Right atrium auricular region (tissue), 2 donors: ENCODE measurements around the gene SLC12A6. TPM values are rescaled to one million over a fixed set of nuclear protein-coding genes. Genes with fewer than 3 reads are reported as not detected.

ENCODE experiments used
- DNase-seq: peaks from one replicate; pipeline ENCODE4 v3.0.0-alpha.2; 2019; ENCODE audit warnings: low spot score
- H3K27ac ChIP-seq, 2 donors: fragments of 200-600 bp; sonication (generic); 1 replicate in 1 of 2; 2 replicates in 1 of 2; pipeline ENCODE4 v1.5.1; 2016 to 2019
- H3K27me3 ChIP-seq, 2 donors: fragments of 200-600 bp; sonication (generic); one replicate each; pipeline versions ENCODE4 v1.5.1 to v1.6.0; 2017 to 2019
- H3K36me3 ChIP-seq: fragments of 200-600 bp; sonication (generic); one replicate; pipeline ENCODE4 v1.5.1; 2016
- H3K4me1 ChIP-seq, 2 donors: fragments of 200-600 bp; sonication (generic); one replicate each; pipeline versions ENCODE4 v1.5.1 to v1.6.0; 2017 to 2019
- H3K4me3 ChIP-seq, 2 donors: fragments of 200-600 bp; sonication (generic); 1 replicate in 1 of 2; 2 replicates in 1 of 2; pipeline ENCODE4 v1.5.1; 2017 to 2019; ENCODE audit warnings: mild to moderate bottlenecking in 1 of 2, moderate library complexity in 1 of 2
- H3K9me3 ChIP-seq, 2 donors: fragments of 200-600 bp; sonication (generic); one replicate each; pipeline ENCODE4 v1.5.1; 2019
- total RNA-seq, 2 donors: library from RNA; depleted of rRNA; stranded (reverse); fragments of >200 nt; gene quantifications; one replicate each; pipeline ENCODE4 v1.1.0, GENCODE V29; 2016
- TF ChIP-seq, protein P1 (sequence below), 2 donors: fragments of 200-600 bp; sonication (generic); IDR thresholded peaks; one replicate each; pipeline ENCODE4 v1.5.1; 2019; ENCODE audit warnings: antibody characterized with exemption in 2 of 2

Gene SLC12A6
- total RNA-seq, 2 donors from 2014 or later = 21.1 to 21.6 TPM

DNA sequence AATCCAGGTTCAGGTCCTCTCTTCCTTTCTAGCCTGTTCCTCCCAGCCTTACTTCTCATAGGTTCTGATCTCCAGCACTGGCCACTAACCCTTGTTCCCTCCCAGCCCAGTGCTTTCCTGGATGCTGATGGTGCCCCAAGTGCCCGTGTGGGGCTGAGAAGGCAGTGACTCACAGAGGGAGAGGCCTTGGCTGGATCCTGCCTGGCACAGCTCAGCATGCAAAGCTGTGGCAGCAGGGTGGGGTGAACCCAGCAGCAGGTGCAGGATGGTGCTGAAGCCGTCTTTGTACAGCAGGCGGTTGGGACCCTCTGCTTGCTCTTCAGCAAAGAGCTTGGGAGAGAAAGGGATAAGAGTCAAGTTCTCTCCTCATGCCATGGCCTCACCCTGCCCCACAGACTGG, 21.8 kb upstream of the SLC12A6 start:
- DNase-seq = no peak
- TF ChIP-seq, protein P1, sequence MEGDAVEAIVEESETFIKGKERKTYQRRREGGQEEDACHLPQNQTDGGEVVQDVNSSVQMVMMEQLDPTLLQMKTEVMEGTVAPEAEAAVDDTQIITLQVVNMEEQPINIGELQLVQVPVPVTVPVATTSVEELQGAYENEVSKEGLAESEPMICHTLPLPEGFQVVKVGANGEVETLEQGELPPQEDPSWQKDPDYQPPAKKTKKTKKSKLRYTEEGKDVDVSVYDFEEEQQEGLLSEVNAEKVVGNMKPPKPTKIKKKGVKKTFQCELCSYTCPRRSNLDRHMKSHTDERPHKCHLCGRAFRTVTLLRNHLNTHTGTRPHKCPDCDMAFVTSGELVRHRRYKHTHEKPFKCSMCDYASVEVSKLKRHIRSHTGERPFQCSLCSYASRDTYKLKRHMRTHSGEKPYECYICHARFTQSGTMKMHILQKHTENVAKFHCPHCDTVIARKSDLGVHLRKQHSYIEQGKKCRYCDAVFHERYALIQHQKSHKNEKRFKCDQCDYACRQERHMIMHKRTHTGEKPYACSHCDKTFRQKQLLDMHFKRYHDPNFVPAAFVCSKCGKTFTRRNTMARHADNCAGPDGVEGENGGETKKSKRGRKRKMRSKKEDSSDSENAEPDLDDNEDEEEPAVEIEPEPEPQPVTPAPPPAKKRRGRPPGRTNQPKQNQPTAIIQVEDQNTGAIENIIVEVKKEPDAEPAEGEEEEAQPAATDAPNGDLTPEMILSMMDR (IDR thresholded peaks at IDR 0.05) = no peak
- Histone ChIP-seq H3K4me1 (no peaks in the 10 kb centered on the region), H3K9me3 (no peaks in the 10 kb centered on the region), H3K27ac (no peak overlapping the region), H3K4me3 (no peak overlapping the region), H3K36me3 (peaks cover 25% of the 10 kb centered on the region), H3K27me3 (no peaks in the 10 kb centered on the region)

DNA sequence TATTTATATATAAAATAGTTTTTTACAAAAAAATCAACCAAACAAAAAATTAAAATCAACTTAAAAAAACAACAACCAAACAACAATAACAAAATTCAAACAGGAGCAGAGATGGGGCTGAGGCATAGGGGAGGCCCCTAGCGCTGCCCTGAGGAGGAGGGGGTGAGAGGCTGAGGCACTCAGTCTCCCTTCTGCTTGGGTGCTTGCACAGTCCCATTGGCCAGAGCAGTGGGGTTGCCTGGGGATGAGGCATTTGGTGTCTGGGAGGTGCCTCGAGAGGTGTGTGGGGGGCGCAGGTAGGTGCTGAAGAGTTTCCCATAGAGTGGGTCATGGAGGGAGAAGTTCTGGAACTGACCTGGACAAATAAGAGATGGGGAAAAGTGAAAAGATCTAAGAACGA, 21.4 kb upstream of the SLC12A6 start:
- no peak overlapping the region for H3K4me3 ChIP-seq
- peaks cover 25% of the 10 kb centered on the region for H3K36me3 ChIP-seq
- H3K27ac ChIP-seq = no peak overlapping the region
- TF ChIP-seq, protein P1 (IDR thresholded peaks at IDR 0.05) = no peak
- no peaks in the 10 kb centered on the region for H3K27me3 ChIP-seq
- H3K4me1 ChIP-seq = no peaks in the 10 kb centered on the region
- no peak for DNase-seq
- H3K9me3 ChIP-seq = no peaks in the 10 kb centered on the region

DNA sequence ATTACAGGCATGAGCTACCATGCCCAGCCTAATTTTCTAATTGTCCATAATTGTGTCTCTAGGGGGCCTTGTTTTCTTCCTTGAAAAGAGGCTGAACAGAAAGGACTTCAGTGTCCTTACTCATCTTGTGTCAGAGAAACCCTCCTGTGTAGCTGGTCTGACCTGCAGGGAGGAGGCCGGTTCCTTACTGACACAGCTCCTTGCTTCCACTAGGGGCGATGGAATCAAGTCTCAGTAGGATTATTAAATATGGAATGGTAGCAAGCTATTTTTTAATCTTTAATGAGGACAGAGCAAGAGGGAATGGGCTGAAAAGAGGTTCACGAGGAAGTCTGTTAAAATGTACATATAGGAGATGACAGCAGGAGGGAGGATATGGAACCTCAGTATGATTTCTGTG, 20.8 kb upstream of the SLC12A6 start:
- Histone ChIP-seq H3K27ac (no peak overlapping the region), H3K27me3 (no peaks in the 10 kb centered on the region), H3K36me3 (peaks cover 25% of the 10 kb centered on the region), H3K9me3 (no peaks in the 10 kb centered on the region), H3K4me1 (no peaks in the 10 kb centered on the region), H3K4me3 (no peak overlapping the region)
- TF ChIP-seq, protein P1 (IDR thresholded peaks at IDR 0.05) = no peak
- DNase-seq = no peak

DNA sequence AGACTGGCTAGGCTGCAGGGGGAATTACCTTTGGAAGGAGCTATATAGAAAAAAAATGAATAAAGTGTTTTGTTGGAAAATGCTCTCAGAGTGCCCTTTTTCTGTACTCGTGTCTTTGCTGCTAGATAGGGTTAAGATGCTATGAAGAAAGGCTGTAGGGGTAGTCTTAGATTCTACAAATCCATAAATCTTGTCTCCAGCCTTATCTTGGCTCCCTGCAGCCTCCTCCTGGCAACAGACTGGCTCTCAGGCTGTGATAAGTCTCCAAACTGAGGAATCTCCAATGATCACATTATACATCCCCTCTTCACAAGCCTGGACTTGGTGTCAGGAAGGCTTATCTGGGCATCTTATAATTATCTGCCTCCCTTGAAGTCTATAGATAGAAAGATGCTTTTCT, 20.1 kb upstream of the SLC12A6 start:
- H3K4me1 ChIP-seq = no peaks in the 10 kb centered on the region
- DNase-seq = no peak
- no peaks in the 10 kb centered on the region for H3K9me3 ChIP-seq
- H3K36me3 ChIP-seq = peaks cover 25% of the 10 kb centered on the region
- no peak overlapping the region for H3K4me3 ChIP-seq
- no peak overlapping the region for H3K27ac ChIP-seq
- H3K27me3 ChIP-seq = no peaks in the 10 kb centered on the region
- TF ChIP-seq, protein P1 (IDR thresholded peaks at IDR 0.05) = no peak

DNA sequence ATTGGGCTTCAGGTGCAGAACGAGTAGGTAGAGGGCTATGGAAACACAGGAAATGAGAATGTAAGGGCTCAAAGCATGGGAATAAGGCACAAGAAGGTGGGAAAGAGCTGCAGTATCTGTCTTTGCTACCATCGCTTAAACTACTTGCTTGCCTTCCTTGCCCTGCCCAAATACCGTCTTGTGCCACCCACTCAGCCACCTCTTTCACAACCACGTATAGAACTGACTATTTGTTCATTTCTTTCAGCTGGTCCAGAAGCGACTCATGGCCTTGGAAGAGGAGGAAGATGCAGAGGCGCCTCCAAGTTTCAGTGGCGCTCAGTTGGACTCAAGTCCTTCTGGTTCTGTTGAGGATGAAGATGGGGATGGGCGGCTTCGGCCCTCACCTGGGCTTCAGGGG, 17.7 kb upstream of the SLC12A6 start:
- Histone ChIP-seq H3K4me3 (no peak overlapping the region), H3K27ac (no peak overlapping the region), H3K4me1 (no peaks in the 10 kb centered on the region), H3K9me3 (no peaks in the 10 kb centered on the region), H3K27me3 (no peaks in the 10 kb centered on the region), H3K36me3 (peaks cover 20% of the 10 kb centered on the region)
- DNase-seq = no peak
- TF ChIP-seq, protein P1 (IDR thresholded peaks at IDR 0.05) = no peak

DNA sequence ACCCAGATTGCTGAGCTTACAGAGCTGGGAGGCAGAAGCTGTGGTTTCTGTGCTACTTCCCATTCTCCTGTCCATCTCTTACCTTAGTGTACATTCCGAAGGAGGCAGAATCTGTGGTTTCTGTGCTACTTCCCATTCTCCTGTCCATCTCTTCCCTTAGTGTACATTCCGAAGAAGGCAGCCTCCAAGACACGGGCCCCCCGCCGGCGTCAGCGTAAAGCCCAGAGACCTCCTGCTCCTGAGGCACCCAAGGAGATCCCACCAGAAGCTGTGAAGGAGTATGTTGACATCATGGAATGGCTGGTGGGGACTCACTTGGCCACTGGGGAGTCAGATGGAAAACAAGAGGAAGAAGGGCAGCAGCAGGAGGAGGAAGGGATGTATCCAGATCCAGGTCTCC, 16.7 kb upstream of the SLC12A6 start:
- no peaks in the 10 kb centered on the region for H3K4me1 ChIP-seq
- TF ChIP-seq, protein P1 (IDR thresholded peaks at IDR 0.05) = no peak
- H3K36me3 ChIP-seq = peaks cover 10% of the 10 kb centered on the region
- H3K9me3 ChIP-seq = no peaks in the 10 kb centered on the region
- H3K4me3 ChIP-seq = no peak overlapping the region
- H3K27ac ChIP-seq = no peak overlapping the region
- no peak for DNase-seq
- no peaks in the 10 kb centered on the region for H3K27me3 ChIP-seq
